H9 (cell line): ENCODE measurements around the gene LRRFIP1. TPM values are rescaled to one million over a fixed set of nuclear protein-coding genes. Genes with fewer than 3 reads are reported as not detected.

ENCODE experiments used
- DNase-seq: peaks from one replicate; pipeline ENCODE4 v3.0.0-alpha.2; 2017
- H2AFZ ChIP-seq: one replicate; pipeline ENCODE4 v1.6.1; 2013; ENCODE audit warnings: mild to moderate bottlenecking, low read length, control low read depth, moderate library complexity
- H2AK5ac ChIP-seq: 2 replicates; pipeline ENCODE4 v1.6.1; 2013; ENCODE audit warnings: low read length, control low read depth, mixed read lengths; ENCODE audit not compliant: insufficient read length
- H2BK120ac ChIP-seq: one replicate; pipeline ENCODE4 v1.6.1; 2013; ENCODE audit warnings: low read depth, mild to moderate bottlenecking, low read length, control low read depth, inconsistent platforms; ENCODE audit not compliant: poor library complexity, severe bottlenecking
- H2BK12ac ChIP-seq: 2 replicates; pipeline ENCODE4 v1.6.1; 2013; ENCODE audit warnings: low read length, control low read depth, mixed read lengths, low read depth; ENCODE audit not compliant: insufficient read length
- H2BK15ac ChIP-seq: 2 replicates; pipeline ENCODE4 v1.6.1; 2013; ENCODE audit warnings: low read depth, low read length, control low read depth
- H2BK20ac ChIP-seq: one replicate; pipeline ENCODE4 v1.6.1; 2013; ENCODE audit warnings: low read depth, mild to moderate bottlenecking, low read length, control low read depth, inconsistent platforms; ENCODE audit not compliant: poor library complexity, severe bottlenecking
- H2BK5ac ChIP-seq: 2 replicates; pipeline ENCODE4 v1.6.1; 2013; ENCODE audit warnings: low read length, control low read depth, mixed read lengths; ENCODE audit not compliant: insufficient read length
- H3K14ac ChIP-seq: 2 replicates; pipeline ENCODE4 v1.6.1; 2013; ENCODE audit warnings: low read length, control low read depth; ENCODE audit not compliant: insufficient read depth
- H3K18ac ChIP-seq: 2 replicates; pipeline ENCODE4 v1.6.1; 2013; ENCODE audit warnings: low read depth, mild to moderate bottlenecking, mixed read lengths, low read length, control low read depth; ENCODE audit not compliant: insufficient read length
- H3K23ac ChIP-seq: 2 replicates; pipeline ENCODE4 v1.6.1; 2013; ENCODE audit warnings: low read length, control low read depth, mixed read lengths, low read depth; ENCODE audit not compliant: insufficient read length
- H3K23me2 ChIP-seq: 2 replicates; pipeline ENCODE4 v1.6.1; 2013; ENCODE audit warnings: low read depth, mild to moderate bottlenecking, mixed read lengths, low read length, control low read depth; ENCODE audit not compliant: insufficient read length, poor library complexity, severe bottlenecking
- H3K27ac ChIP-seq: 2 replicates; pipeline ENCODE4 v1.5.1; 2013; ENCODE audit warnings: low read length, control low read depth, mixed read lengths, low read depth; ENCODE audit not compliant: insufficient read length
- H3K27me3 ChIP-seq: 2 replicates; pipeline ENCODE4 v1.6.1; 2013; ENCODE audit warnings: low read length, control low read depth, inconsistent platforms; ENCODE audit not compliant: insufficient read depth
- H3K4ac ChIP-seq: 2 replicates; pipeline ENCODE4 v1.6.1; 2013; ENCODE audit warnings: low read depth, mild to moderate bottlenecking, control low read depth, inconsistent platforms, low read length, moderate library complexity
- H3K4me1 ChIP-seq: 2 replicates; pipeline ENCODE4 v1.6.1; 2013; ENCODE audit warnings: low read length, control low read depth, inconsistent platforms; ENCODE audit not compliant: insufficient read depth
- H3K4me2 ChIP-seq: 2 replicates; pipeline ENCODE4 v1.6.1; 2013; ENCODE audit warnings: low read length, control low read depth, mixed read lengths; ENCODE audit not compliant: insufficient read length, insufficient read depth
- H3K56ac ChIP-seq: 2 replicates; pipeline ENCODE4 v1.6.1; 2013; ENCODE audit warnings: low read depth, mild to moderate bottlenecking, mixed read lengths, low read length, control low read depth; ENCODE audit not compliant: insufficient read length
- H3K79me1 ChIP-seq: 2 replicates; pipeline ENCODE4 v1.6.1; 2013; ENCODE audit warnings: low read depth, mild to moderate bottlenecking, moderate library complexity, low read length, control low read depth, inconsistent platforms; ENCODE audit not compliant: insufficient read depth, poor library complexity, severe bottlenecking
- H3K79me2 ChIP-seq: 2 replicates; pipeline ENCODE4 v1.6.1; 2013; ENCODE audit warnings: low read length, control low read depth, inconsistent platforms; ENCODE audit not compliant: insufficient read depth
- H3K9ac ChIP-seq: 2 replicates; pipeline ENCODE4 v1.6.1; 2013; ENCODE audit warnings: low read length, control low read depth, mixed read lengths; ENCODE audit not compliant: insufficient read length; ENCODE audit errors: extremely low read depth
- H3K9me3 ChIP-seq: one replicate; pipeline ENCODE4 v1.6.1; 2013; ENCODE audit warnings: low read depth, low read length, inconsistent platforms; ENCODE audit not compliant: control insufficient read depth
- H3T11ph ChIP-seq: one replicate; pipeline ENCODE4 v1.6.1; 2013; ENCODE audit warnings: mild to moderate bottlenecking, low read length, control low read depth, inconsistent platforms
- H4K20me1 ChIP-seq: one replicate; pipeline ENCODE4 v1.6.1; 2013; ENCODE audit not compliant: control insufficient read depth, insufficient read length, insufficient read depth
- H4K5ac ChIP-seq: 2 replicates; pipeline ENCODE4 v1.6.1; 2013; ENCODE audit warnings: low read depth, mild to moderate bottlenecking, mixed read lengths, low read length, control low read depth; ENCODE audit not compliant: insufficient read length
- H4K8ac ChIP-seq: replicated peaks from 2 replicates; pipeline ENCODE4 v1.6.1; 2013; ENCODE audit warnings: low read length, control low read depth, mixed read lengths, low read depth; ENCODE audit not compliant: insufficient read length
- H4K91ac ChIP-seq: 2 replicates; pipeline ENCODE4 v1.6.1; 2013; ENCODE audit warnings: low read depth, mild to moderate bottlenecking, moderate library complexity, mixed read lengths, low read length, control low read depth; ENCODE audit not compliant: insufficient read length
- H3K27ac Mint-ChIP-seq, 3 experiments: 2 replicates in 2 of 3; 3 replicates in 1 of 3; pipeline ENCODE4 v1.8.0; 2020 to 2021; ENCODE audit warnings: mixed read lengths in 3 of 3, mild to moderate bottlenecking in 1 of 3, moderate library complexity in 1 of 3
- H3K27me3 Mint-ChIP-seq: 2 replicates; pipeline ENCODE4 v1.8.0; 2021; ENCODE audit warnings: low read depth, mild to moderate bottlenecking, moderate library complexity, mixed read lengths
- H3K36me3 Mint-ChIP-seq, 3 experiments: 2 replicates in 2 of 3; 3 replicates in 1 of 3; pipeline ENCODE4 v1.8.0; 2020 to 2021; ENCODE audit warnings: low read depth in 3 of 3, mixed read lengths in 3 of 3; ENCODE audit not compliant: insufficient read depth in 1 of 3
- H3K4me1 Mint-ChIP-seq, 2 experiments: 2 replicates each; pipeline ENCODE4 v1.8.0; 2020; ENCODE audit warnings: mixed read lengths in 2 of 2
- H3K4me3 Mint-ChIP-seq, 2 experiments: 2 replicates in 1 of 2; 3 replicates in 1 of 2; pipeline ENCODE4 v1.8.0; 2020 to 2021; ENCODE audit warnings: mild to moderate bottlenecking in 2 of 2, mixed read lengths in 2 of 2, moderate library complexity in 1 of 2
- H3K9me3 Mint-ChIP-seq, 2 experiments: 2 replicates in 1 of 2; 3 replicates in 1 of 2; pipeline ENCODE4 v1.8.0; 2020; ENCODE audit warnings: mild to moderate bottlenecking in 2 of 2, mixed read lengths in 2 of 2, moderate library complexity in 1 of 2
- WGBS: extraction: QIAGEN DNeasy Blood & Tissue Kit; methylation state at CpG from one replicate; pipeline ENCODE4 v1.1.7; 2013; ENCODE audit warnings: missing lambda C conversion rate, low lambda C conversion rate, mixed read lengths; ENCODE audit not compliant: insufficient read length; ENCODE audit errors: extremely low coverage; 5-methylcytosine and 5-hydroxymethylcytosine counted together
- total RNA-seq: library from RNA; stranded (reverse); gene quantifications from 2 replicates; pipeline ENCODE4 v1.2.1, GENCODE V29; 2021
- TF ChIP-seq, protein P1 (sequence below): fragments of 200-600 bp; sonication (generic); conservative IDR thresholded peaks from 3 replicates; pipeline ENCODE4 v1.8.0; 2021; ENCODE audit warnings: antibody characterized with exemption, mild to moderate bottlenecking

LRRFIP1 gene
- total RNA-seq, 1 experiment from 2014 or later, result 38.5 TPM

- H3K27ac ChIP-seq, result peak within 1 kb of the TSS; percentile 32
These were observed 36.9 kb upstream of the LRRFIP1 start, which contains the start of gene RAB17 for GRCh38 chr2:237590272-237591140. Gene RAB17 (minus strand): TSS chr2:237590734. CDS start chr2:237586154, 4,580 bp downstream.

More at GRCh38 chr2:237590272-237591140, 36.9 kb upstream of the LRRFIP1 start, which contains the start of gene RAB17:
- peak within 1 kb of the TSS; percentile 99 for H3K4me2 ChIP-seq
- no peak within 1 kb of the TSS for H2BK5ac ChIP-seq
- TF ChIP-seq, protein P1, sequence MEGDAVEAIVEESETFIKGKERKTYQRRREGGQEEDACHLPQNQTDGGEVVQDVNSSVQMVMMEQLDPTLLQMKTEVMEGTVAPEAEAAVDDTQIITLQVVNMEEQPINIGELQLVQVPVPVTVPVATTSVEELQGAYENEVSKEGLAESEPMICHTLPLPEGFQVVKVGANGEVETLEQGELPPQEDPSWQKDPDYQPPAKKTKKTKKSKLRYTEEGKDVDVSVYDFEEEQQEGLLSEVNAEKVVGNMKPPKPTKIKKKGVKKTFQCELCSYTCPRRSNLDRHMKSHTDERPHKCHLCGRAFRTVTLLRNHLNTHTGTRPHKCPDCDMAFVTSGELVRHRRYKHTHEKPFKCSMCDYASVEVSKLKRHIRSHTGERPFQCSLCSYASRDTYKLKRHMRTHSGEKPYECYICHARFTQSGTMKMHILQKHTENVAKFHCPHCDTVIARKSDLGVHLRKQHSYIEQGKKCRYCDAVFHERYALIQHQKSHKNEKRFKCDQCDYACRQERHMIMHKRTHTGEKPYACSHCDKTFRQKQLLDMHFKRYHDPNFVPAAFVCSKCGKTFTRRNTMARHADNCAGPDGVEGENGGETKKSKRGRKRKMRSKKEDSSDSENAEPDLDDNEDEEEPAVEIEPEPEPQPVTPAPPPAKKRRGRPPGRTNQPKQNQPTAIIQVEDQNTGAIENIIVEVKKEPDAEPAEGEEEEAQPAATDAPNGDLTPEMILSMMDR, result no peak
- H3K27me3 Mint-ChIP-seq, result no peaks in the 10 kb centered on the region
- H3K9me3 Mint-ChIP-seq, result 0 out of 5 replicates have a peak, but pooled peaks cover 0 to 4% of the 10 kb centered on the region in 2 experiments
- peaks cover 4% of the 10 kb centered on the region for H3K23me2 ChIP-seq
- no peak within 1 kb of the TSS for H3K4ac ChIP-seq
- no peak within 1 kb of the TSS for H2BK15ac ChIP-seq
- H3T11ph ChIP-seq, result no peak within 1 kb of the TSS
- H3K79me2 ChIP-seq, result peaks cover 34% of the 10 kb centered on the region; the same call in 1 of the 2 replicates
- peaks cover 5% of the 10 kb centered on the region for H3K79me1 ChIP-seq
- peak within 1 kb of the TSS; percentile 62 to 95 (median 86) for H3K27ac Mint-ChIP-seq
- peak within 1 kb of the TSS; percentile 70 for H3K4me3 Mint-ChIP-seq
- H3K4me1 Mint-ChIP-seq, result peaks cover 80 to 89% of the 10 kb centered on the region in 2 experiments
- no peak within 1 kb of the TSS for H2BK120ac ChIP-seq
- no peak within 1 kb of the TSS for H2AFZ ChIP-seq
- no peak within 1 kb of the TSS for H4K91ac ChIP-seq
- peak; percentile 87 for DNase-seq
- peak within 1 kb of the TSS; percentile 29 for H3K56ac ChIP-seq
- H3K9ac ChIP-seq, result peak within 1 kb of the TSS; percentile 71
- no peaks in the 10 kb centered on the region for H4K20me1 ChIP-seq
- no peak within 1 kb of the TSS for H2BK12ac ChIP-seq
- no peaks in the 10 kb centered on the region for H3K27me3 ChIP-seq
- no peak within 1 kb of the TSS for H4K8ac ChIP-seq
- no peak within 1 kb of the TSS for H4K5ac ChIP-seq
- H3K36me3 Mint-ChIP-seq, result peaks cover 4 to 11% (median 7%) of the 10 kb centered on the region in 3 experiments; a peak in 6 of 7 replicates
- no peaks in the 10 kb centered on the region for H3K9me3 ChIP-seq
- H3K4me1 ChIP-seq, result peaks cover 23% of the 10 kb centered on the region; the same call in 1 of the 2 replicates
- no CpG with 5 or more reads among the region's 16 CpGs for WGBS
- no peak within 1 kb of the TSS for H2AK5ac ChIP-seq
- H2BK20ac ChIP-seq, result no peak within 1 kb of the TSS
- peak within 1 kb of the TSS; percentile 49 for H3K14ac ChIP-seq
- peak within 1 kb of the TSS; percentile 43 for H3K18ac ChIP-seq
- no peak within 1 kb of the TSS for H3K23ac ChIP-seq
